ENCODE data around the gene CLDN6. TPM values are rescaled to one million over a fixed set of nuclear protein-coding genes. Genes with fewer than 3 reads are reported as not detected.
"Not testable (repeated sequence)": the region's sequence is repeated elsewhere in the genome, so short reads cannot be mapped to it uniquely, and the experiment has no call there.

Gene CLDN6
- total RNA-seq, 1 donor from 2014 or later, result not detected

GRCh38 chr16:3059041-3059722, 41.2 kb upstream of the CLDN6 start:
- peak; percentile 96 for ATAC-seq (ENCODE audit: low read depth)
- DNase-seq, result peak; percentile 91
- Mint-ChIP-seq H3K9me3 (no peaks in the 10 kb centered on the region), H3K4me3 (peak overlapping the region; percentile 83), H3K27ac (peak overlapping the region; percentile 70), H3K36me3 (ENCODE audit: low read depth) (peaks cover 1% of the 10 kb centered on the region), H3K4me1 (peaks cover 17% of the 10 kb centered on the region), H3K27me3 (no peaks in the 10 kb centered on the region)
- ChIA-PET POLR2A (interaction anchor here (0.6 to 2.9 kb wide), 23 partner anchors 8 to 1413 kb away, joined by 3 to 31 read pairs (median 4); partner anchors contain the start of genes PKMYT1, ZNF213 and ZNF263), CTCF (interaction anchor here (0.6 to 3.0 kb wide), 17 partner anchors 11 to 109 kb away, joined by 3 to 61 read pairs (median 5); no protein-coding TSS in a partner anchor)
- intact Hi-C loops (cut with micrococcal nuclease), result loop anchor here (1.0 to 2.0 kb wide), 10 partner anchors 13 to 441 kb away; partner anchors contain the start of gene MMP25
- no peak for TF ChIP-seq CTCF (IDR thresholded peaks at IDR 0.05)

- no peak for TF ChIP-seq CTCF (IDR thresholded peaks at IDR 0.05)
- CTCF ChIA-PET, result interaction anchor here (0.6 to 3.0 kb wide), 13 partner anchors 10 to 110 kb away, joined by 3 to 61 read pairs (median 5); no protein-coding TSS in a partner anchor
- intact Hi-C loops (cut with micrococcal nuclease), result loop anchor here (1.0 to 2.0 kb wide), 10 partner anchors 12 to 442 kb away; partner anchors contain the start of gene MMP25
- H3K4me1 Mint-ChIP-seq, result peaks cover 23% of the 10 kb centered on the region
- POLR2A ChIA-PET, result interaction anchor here (0.6 to 2.9 kb wide), 20 partner anchors 11 to 225 kb away, joined by 3 to 31 read pairs (median 5); partner anchors contain the start of genes PKMYT1, ZNF213 and ZNF263
- no peaks in the 10 kb centered on the region for H3K27me3 Mint-ChIP-seq
- no peak overlapping the region for H3K27ac Mint-ChIP-seq
- peaks cover 1% of the 10 kb centered on the region for H3K36me3 Mint-ChIP-seq (ENCODE audit: low read depth)
- no peak for DNase-seq
- peak overlapping the region; percentile 83 for H3K4me3 Mint-ChIP-seq
- peak; percentile 48 for ATAC-seq (ENCODE audit: low read depth)
- no peaks in the 10 kb centered on the region for H3K9me3 Mint-ChIP-seq
Measured at GRCh38 chr16:3058139-3059030, 40.4 kb upstream of the CLDN6 start.

GRCh38 chr16:3057181-3058138, 39.5 kb upstream of the CLDN6 start:
- Mint-ChIP-seq H3K4me3 (peak overlapping the region; percentile 15), H3K36me3 (ENCODE audit: low read depth) (peaks cover 1% of the 10 kb centered on the region), H3K9me3 (no peaks in the 10 kb centered on the region), H3K27me3 (no peaks in the 10 kb centered on the region), H3K27ac (no peak overlapping the region), H3K4me1 (peaks cover 23% of the 10 kb centered on the region)
- TF ChIP-seq CTCF (IDR thresholded peaks at IDR 0.05), result no peak
- ATAC-seq (ENCODE audit: low read depth) (no peak), DNase-seq (no peak)
- ChIA-PET POLR2A (interaction anchor here (1.1 to 2.9 kb wide), 7 partner anchors 18 to 72 kb away, joined by 3 to 31 read pairs (median 6); no protein-coding TSS in a partner anchor), CTCF (interaction anchor here (1.5 to 3.0 kb wide), 5 partner anchors 9 to 71 kb away, joined by 5 to 61 read pairs (median 8); no protein-coding TSS in a partner anchor)
- intact Hi-C loops (cut with micrococcal nuclease), result loop anchor here (2.0 kb wide), 5 partner anchors 17 to 101 kb away; no protein-coding TSS in a partner anchor

- no peak for TF ChIP-seq CTCF (IDR thresholded peaks at IDR 0.05)
- no peak for DNase-seq
Measured at GRCh38 chr16:3056336-3057180, 38.6 kb upstream of the CLDN6 start.

GRCh38 chr16:3055734-3056115, 37.7 kb upstream of the CLDN6 start:
- H3K27ac Mint-ChIP-seq; intact Hi-C loops (cut with micrococcal nuclease); DNase-seq; H3K27me3 Mint-ChIP-seq; H3K9me3 Mint-ChIP-seq; H3K4me3 Mint-ChIP-seq; ATAC-seq (ENCODE audit: low read depth); H3K36me3 Mint-ChIP-seq (ENCODE audit: low read depth): not testable (repeated sequence)
- H3K4me1 Mint-ChIP-seq, result peaks cover 23% of the 10 kb centered on the region
- ChIA-PET POLR2A (interaction anchor here (0.7 kb wide), 1 partner anchor 41 kb away, joined by 5 read pairs; no protein-coding TSS in a partner anchor), CTCF (interaction anchor here (1.3 kb wide), 1 partner anchor 74 kb away, joined by 4 read pairs; no protein-coding TSS in a partner anchor)

More at GRCh38 chr16:3056336-3057180, 38.6 kb upstream of the CLDN6 start:
- ATAC-seq (ENCODE audit: low read depth), result no peak
- no peaks in the 10 kb centered on the region for H3K9me3 Mint-ChIP-seq
- no peak overlapping the region for H3K27ac Mint-ChIP-seq
- peaks cover 1% of the 10 kb centered on the region for H3K36me3 Mint-ChIP-seq (ENCODE audit: low read depth)
- peaks cover 23% of the 10 kb centered on the region for H3K4me1 Mint-ChIP-seq
- H3K4me3 Mint-ChIP-seq, result peak overlapping the region; percentile 15
- intact Hi-C loops (cut with micrococcal nuclease), result no loop called here
- POLR2A ChIA-PET, result interaction anchor here (0.7 kb wide), 1 partner anchor 40 kb away, joined by 5 read pairs; no protein-coding TSS in a partner anchor
- H3K27me3 Mint-ChIP-seq, result no peaks in the 10 kb centered on the region
- CTCF ChIA-PET, result interaction anchor here (1.3 kb wide), 1 partner anchor 73 kb away, joined by 4 read pairs; no protein-coding TSS in a partner anchor
